Uterus (tissue), 2 donors: ENCODE data around the gene MAPT.

Experiments
- POLR2A ChIP-seq, 2 donors: fragments of 450-650 bp; IDR thresholded peaks; one replicate each; pipeline ENCODE4 v1.6.1; 2016; ENCODE audit warnings: antibody characterized with exemption in 2 of 2, mild to moderate bottlenecking in 1 of 2, moderate library complexity in 1 of 2
- TF ChIP-seq, protein P1 (sequence below), 4 experiments: fragments of 200-600 bp in 2 of 4; fragments of 450-650 bp in 2 of 4; sonication (generic) in 2 of 4; IDR thresholded peaks; one replicate each; pipeline ENCODE4 v1.5.1; 2016 to 2019; ENCODE audit warnings: antibody characterized with exemption in 4 of 4, mild to moderate bottlenecking in 2 of 4, moderate library complexity in 1 of 4

DNA sequence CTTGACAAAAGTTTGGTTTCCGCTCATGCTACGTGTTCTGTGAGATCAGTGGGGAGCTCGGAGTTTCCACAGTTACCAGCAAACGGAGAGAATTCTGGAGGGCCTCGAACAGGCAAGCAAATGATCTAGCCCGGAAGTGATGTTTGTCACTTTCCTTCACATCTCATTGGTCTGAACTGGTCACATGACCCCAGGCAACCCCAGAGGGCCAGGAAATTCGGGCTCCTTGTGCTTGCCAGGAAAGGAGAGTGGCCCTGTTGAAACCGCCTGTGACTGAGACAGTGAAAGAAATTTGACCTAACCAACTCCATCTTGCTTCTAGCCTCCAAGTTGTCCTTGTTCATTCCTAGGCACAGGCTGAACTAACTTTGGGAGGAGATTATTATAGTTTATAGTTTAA, 26.7 kb upstream of the MAPT start:
- TF ChIP-seq, protein P1, sequence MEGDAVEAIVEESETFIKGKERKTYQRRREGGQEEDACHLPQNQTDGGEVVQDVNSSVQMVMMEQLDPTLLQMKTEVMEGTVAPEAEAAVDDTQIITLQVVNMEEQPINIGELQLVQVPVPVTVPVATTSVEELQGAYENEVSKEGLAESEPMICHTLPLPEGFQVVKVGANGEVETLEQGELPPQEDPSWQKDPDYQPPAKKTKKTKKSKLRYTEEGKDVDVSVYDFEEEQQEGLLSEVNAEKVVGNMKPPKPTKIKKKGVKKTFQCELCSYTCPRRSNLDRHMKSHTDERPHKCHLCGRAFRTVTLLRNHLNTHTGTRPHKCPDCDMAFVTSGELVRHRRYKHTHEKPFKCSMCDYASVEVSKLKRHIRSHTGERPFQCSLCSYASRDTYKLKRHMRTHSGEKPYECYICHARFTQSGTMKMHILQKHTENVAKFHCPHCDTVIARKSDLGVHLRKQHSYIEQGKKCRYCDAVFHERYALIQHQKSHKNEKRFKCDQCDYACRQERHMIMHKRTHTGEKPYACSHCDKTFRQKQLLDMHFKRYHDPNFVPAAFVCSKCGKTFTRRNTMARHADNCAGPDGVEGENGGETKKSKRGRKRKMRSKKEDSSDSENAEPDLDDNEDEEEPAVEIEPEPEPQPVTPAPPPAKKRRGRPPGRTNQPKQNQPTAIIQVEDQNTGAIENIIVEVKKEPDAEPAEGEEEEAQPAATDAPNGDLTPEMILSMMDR (IDR thresholded peaks at IDR 0.05), result no peak
- TF ChIP-seq POLR2A (IDR thresholded peaks at IDR 0.05), result no peak
